K562 (cell line): ENCODE results near the gene CCL22. TPM values are rescaled to one million over a fixed set of nuclear protein-coding genes. Genes with fewer than 3 reads are reported as not detected.

Experiments used
- ATAC-seq: fragments of 200-7000 bp; cut with Tn5 transposase; 3 replicates; pipeline ENCODE4 v1.9.1; 2020; ENCODE audit warnings: moderate library complexity
- BruUV-seq: library from RNA; stranded (reverse); fragments of 400-500 nt; replicated peaks from 2 replicates; lab custom pipeline; 2021; lab: Mats Ljungman, UMichigan
- CTCF ChIA-PET: fragments of 300-600 bp; formaldehyde crosslinking; extraction: SDS; loops from one replicate; lab custom pipeline; 2021; ENCODE audit warnings: low intra/inter-chr PET ratio; lab: Yijun Ruan, JAX
- POLR2A ChIA-PET: fragments of 300-600, 350-650 bp; sonication (Branson Sonifier 250); formaldehyde crosslinking; extraction: SDS; loops from one replicate; lab custom pipeline; 2021; ENCODE audit warnings: antibody characterized with exemption, inconsistent platforms; lab: Yijun Ruan, JAX
- DNase-seq, 4 experiments: peaks; one replicate each; pipeline versions ENCODE4 v3.0.0 to v3.0.0-alpha.2; 2011 to 2018; ENCODE audit warnings: low spot score in 3 of 4, mixed read lengths in 3 of 4; ENCODE audit errors: extremely low read depth in 1 of 4
- FAIRE-seq: peaks from 2 replicates; lab custom pipeline; 2011; peaks lifted over from hg19 to GRCh38; lab: Jason Lieb, UNC
- H2AFZ ChIP-seq: 2 replicates; pipeline ENCODE4 v1.6.0; 2011; ENCODE audit warnings: low read depth, low read length, control low read depth, inconsistent platforms
- H3K27ac ChIP-seq: fragments of 200-600 bp; 3 replicates; pipeline ENCODE4 v1.8.0; 2011; ENCODE audit warnings: low read depth, mild to moderate bottlenecking, control low read depth, inconsistent platforms, low read length, moderate library complexity, mixed read lengths; ENCODE audit errors: extremely low read depth
- H3K27me3 ChIP-seq, 2 experiments: fragments of 300-600 bp in 1 of 2; 2 replicates in 1 of 2; 3 replicates in 1 of 2; pipeline versions ENCODE4 v1.6.0 to v1.8.0; 2011; ENCODE audit warnings: inconsistent platforms in 2 of 2, low read length in 2 of 2, mild to moderate bottlenecking in 1 of 2, mixed read lengths in 1 of 2, moderate library complexity in 1 of 2; ENCODE audit not compliant: control insufficient read depth in 2 of 2, insufficient read depth in 2 of 2
- H3K36me3 ChIP-seq: fragments of 300-600 bp; 3 replicates; pipeline ENCODE4 v1.8.0; 2011; ENCODE audit warnings: mild to moderate bottlenecking, low read length, inconsistent platforms; ENCODE audit not compliant: control insufficient read depth, insufficient read depth
- H3K4me1 ChIP-seq, 2 experiments: fragments of 200-600 bp in 1 of 2; replicated peaks in 1 of 2; 2 replicates in 1 of 2; 3 replicates in 1 of 2; pipeline versions ENCODE4 v1.5.1 to v1.8.0; 2011; ENCODE audit warnings: inconsistent platforms in 2 of 2, low read length in 2 of 2, mild to moderate bottlenecking in 1 of 2, mixed read lengths in 1 of 2, moderate library complexity in 1 of 2; ENCODE audit not compliant: control insufficient read depth in 2 of 2, insufficient read depth in 2 of 2
- H3K4me2 ChIP-seq: 2 replicates; pipeline ENCODE4 v1.6.1; 2011; ENCODE audit warnings: low read length, control low read depth, inconsistent platforms, mixed read lengths; ENCODE audit not compliant: insufficient read depth
- H3K4me3 ChIP-seq: fragments of 200-600 bp; sonication (generic), shearing (Covaris generic); 2 replicates; pipeline ENCODE4 v1.5.1; 2016; ENCODE audit warnings: control low read depth, inconsistent platforms
- H3K79me2 ChIP-seq: fragments of 200-600 bp; 3 replicates; pipeline ENCODE4 v1.8.0; 2011; ENCODE audit warnings: low read length, inconsistent platforms; ENCODE audit not compliant: control insufficient read depth, insufficient read depth
- H3K9ac ChIP-seq, 2 experiments: 2 replicates each; pipeline versions ENCODE4 v1.6.0 to v1.6.1; 2011; ENCODE audit warnings: low read depth in 2 of 2, low read length in 2 of 2, control low read depth in 1 of 2, inconsistent platforms in 1 of 2, mild to moderate bottlenecking in 1 of 2, mixed read lengths in 1 of 2; ENCODE audit not compliant: insufficient read depth in 1 of 2
- H3K9me1 ChIP-seq: one replicate; pipeline ENCODE4 v1.6.0; 2011; ENCODE audit warnings: inconsistent platforms, mild to moderate bottlenecking, low read length, moderate library complexity; ENCODE audit not compliant: control insufficient read depth, insufficient read depth
- H3K9me3 ChIP-seq: replicated peaks from 2 replicates; pipeline ENCODE4 v1.5.1; 2011; ENCODE audit warnings: low read depth, low read length, inconsistent platforms; ENCODE audit not compliant: control insufficient read depth, insufficient read depth
- H4K20me1 ChIP-seq: replicated peaks from 2 replicates; pipeline ENCODE4 v1.6.1; 2011; ENCODE audit warnings: low read length, inconsistent platforms, mixed read lengths; ENCODE audit not compliant: control insufficient read depth, insufficient read depth
- ATF3 ChIP-seq, 2 experiments: fragments of 450-650 bp in 1 of 2; sonication (generic) in 1 of 2; formaldehyde crosslinking in 1 of 2; IDR thresholded peaks in 1 of 2; conservative IDR thresholded peaks in 1 of 2; 2 replicates each; pipeline versions ENCODE4 v1.6.1 to v1.8.1; 2016 to 2023; ENCODE audit warnings: mild to moderate bottlenecking in 2 of 2, moderate library complexity in 2 of 2, inconsistent platforms in 1 of 2, missing genetic modification reagents in 1 of 2
- HMGN3 ChIP-seq: IDR thresholded peaks from 2 replicates; pipeline ENCODE4 v1.6.1; 2011; ENCODE audit warnings: borderline replicate concordance, low read depth, mild to moderate bottlenecking, mixed read lengths, low read length; ENCODE audit not compliant: insufficient read length; ENCODE audit errors: extremely low read depth
- KAT2B ChIP-seq: IDR thresholded peaks from one replicate; pipeline ENCODE4 v1.6.1; 2012; ENCODE audit warnings: low read depth, mild to moderate bottlenecking, control low read depth, inconsistent platforms, low read length, moderate library complexity
- KDM2B ChIP-seq: fragments of 250-450 bp; sonication (Bioruptor Pico); IDR thresholded peaks from 2 replicates; pipeline ENCODE4 v1.8.0; 2021; ENCODE audit warnings: mild to moderate bottlenecking, moderate library complexity
- POLR2AphosphoS5 ChIP-seq: IDR thresholded peaks from 2 replicates; pipeline ENCODE4 v1.6.1; 2011; ENCODE audit warnings: mild to moderate bottlenecking, low read depth, low read length, moderate library complexity; ENCODE audit not compliant: control insufficient read depth, insufficient read depth
- SETDB1 ChIP-seq: IDR thresholded peaks from one replicate; pipeline ENCODE4 v1.6.1; 2012; ENCODE audit warnings: low read length, control low read depth, inconsistent platforms
- SRSF9 ChIP-seq: fragments of 200-400 bp; formaldehyde crosslinking; IDR thresholded peaks from 2 replicates; pipeline ENCODE4 v1.6.1; 2017; ENCODE audit warnings: low read depth, low read length, borderline replicate concordance
- TRIM28 ChIP-seq: fragments of 450-650 bp; IDR thresholded peaks from 2 replicates; pipeline ENCODE4 v1.6.1; 2017
- ZKSCAN8 ChIP-seq: fragments of 200-800 bp; sonication (Bioruptor generic); IDR thresholded peaks from 2 replicates; pipeline ENCODE4 v1.6.1; 2016; ENCODE audit warnings: missing genetic modification characterization, missing compliant biosample characterization
- ZNF146 ChIP-seq: IDR thresholded peaks from one replicate; pipeline ENCODE4 v1.6.1; 2018; ENCODE audit warnings: missing compliant biosample characterization; ENCODE audit not compliant: unreplicated experiment
- ZNF184 ChIP-seq: sonication (generic); formaldehyde crosslinking; IDR thresholded peaks from 2 replicates; pipeline ENCODE4 v1.5.0; 2020; ENCODE audit warnings: missing genetic modification reagents
- ZNF253 ChIP-seq: fragments of 250-450 bp; sonication (Bioruptor Pico); conservative IDR thresholded peaks from 2 replicates; pipeline ENCODE4 v1.6.1; 2021; ENCODE audit warnings: mild to moderate bottlenecking
- ZNF75A ChIP-seq: fragments of 450-650 bp; formaldehyde crosslinking; IDR thresholded peaks from 2 replicates; pipeline ENCODE4 v1.4.0; 2020; ENCODE audit warnings: mild to moderate bottlenecking
- ZNF778 ChIP-seq: fragments of 450-650 bp; formaldehyde crosslinking; IDR thresholded peaks from 2 replicates; pipeline ENCODE4 v1.4.0; 2020; ENCODE audit warnings: mild to moderate bottlenecking, moderate library complexity
- WGBS: fragments of 100-300 bp; shearing (Covaris generic); methylation state at CpG from one replicate; pipeline ENCODE4 v1.1.6; 2016; ENCODE audit warnings: low coverage, mixed read lengths; ENCODE audit not compliant: insufficient coverage; ENCODE audit errors: missing lambda C conversion rate; 5-methylcytosine and 5-hydroxymethylcytosine counted together
- in situ Hi-C: fragments of 300-500 bp; cut with MboI; formaldehyde crosslinking; loops from 4 replicates; pipeline ENCODE4 v1.15.0; 2018; ENCODE audit warnings: inconsistent platforms, mixed read lengths
- intact Hi-C: fragments of 100-400 bp; cut with micrococcal nuclease; formaldehyde crosslinking; loops from 2 replicates; pipeline ENCODE4 v1.14.2; 2022
- polyA plus RNA-seq, 8 experiments: library from polyadenylated mRNA; depleted of rRNA in 4 of 8; stranded (reverse) in 5 of 8; unstranded in 3 of 8; fragments of >200 nt; fragmentation: Nextera tagmentation in 2 of 8; fragmentation: Illumina TruSeq in 1 of 8; extraction: Ambion mirVana in 2 of 8; extraction: Trizol in 1 of 8; gene quantifications; 2 replicates each; pipeline versions ENCODE4 v1.2.1 to v1.2.3, GENCODE V29; 2011 to 2014; ENCODE audit warnings: inconsistent platforms in 1 of 8, missing spikeins in 1 of 8
- total RNA-seq, 7 experiments: library from RNA; depleted of rRNA in 6 of 7; stranded (reverse); fragments of >200 nt in 6 of 7; fragmentation: Illumina TruSeq in 2 of 7; extraction: Trizol in 2 of 7; gene quantifications; 2 replicates each; pipeline versions ENCODE4 v1.2.1 to v1.2.3, GENCODE V29; 2011 to 2021; ENCODE audit warnings: low replicate concordance in 1 of 7
- TF ChIP-seq, protein P1 (sequence below): fragments of 450-650 bp; formaldehyde crosslinking; IDR thresholded peaks from 2 replicates; pipeline ENCODE4 v1.4.0; 2020; ENCODE audit warnings: mild to moderate bottlenecking

CCL22 gene
- total and polyA plus RNA-seq, 9 of the 15 experiments (the other 6 are each of a cell fraction or from before 2014, with no cell fraction given): 0.04 to 0.29 (median 0.06) TPM; not detected in 5

GRCh38 chr16:57314161-57314785 is 44.3 kb upstream of the CCL22 start:
- no peaks in the 10 kb centered on the region for H3K9me1 ChIP-seq
- H3K9ac ChIP-seq: no peak overlapping the region
- DNase-seq (peak in 1 of 4 experiments; percentile 3), FAIRE-seq (no peak), ATAC-seq (no peak)
- POLR2A ChIA-PET: no interaction called here
- no peak overlapping the region for H3K4me3 ChIP-seq
- CTCF ChIA-PET: no interaction called here
- H3K9me3 ChIP-seq: no peaks in the 10 kb centered on the region
- H2AFZ ChIP-seq: no peak overlapping the region
- no peaks in the 10 kb centered on the region for H4K20me1 ChIP-seq
- TF ChIP-seq KAT2B: no peak
- TF ChIP-seq ZNF253 (CRISPR knock-in tag): no peak
- no peak for TF ChIP-seq SETDB1
- in situ Hi-C loops: no loop called here
- H3K27me3 ChIP-seq: peaks cover 0 to 9% of the 10 kb centered on the region in 2 experiments; a peak in 2 of 5 replicates
- no peaks in the 10 kb centered on the region for H3K4me1 ChIP-seq
- 0% methylated on average over 1 of the region's 1 CpG for WGBS
- no TSS peak for BruUV-seq
- H3K36me3 ChIP-seq: no peaks in the 10 kb centered on the region
- H3K4me2 ChIP-seq: no peak overlapping the region
- H3K79me2 ChIP-seq: no peaks in the 10 kb centered on the region
- intact Hi-C loops: no loop called here
- H3K27ac ChIP-seq: no peak overlapping the region

- no TSS peak for BruUV-seq
- Histone ChIP-seq H3K9ac (no peak overlapping the region), H3K4me1 (no peaks in the 10 kb centered on the region), H3K27ac (no peak overlapping the region), H3K4me3 (no peak overlapping the region), H3K4me2 (no peak overlapping the region), H2AFZ (no peak overlapping the region), H3K9me1 (no peaks in the 10 kb centered on the region), H3K27me3 (peaks cover 0 to 9% of the 10 kb centered on the region in 2 experiments; a peak in 2 of 5 replicates), H3K36me3 (no peaks in the 10 kb centered on the region), H3K79me2 (no peaks in the 10 kb centered on the region), H3K9me3 (no peaks in the 10 kb centered on the region), H4K20me1 (no peaks in the 10 kb centered on the region)
- FAIRE-seq: no peak
- DNase-seq: peak in 1 of 4 experiments; percentile 5
- POLR2A ChIA-PET: no interaction called here
- intact Hi-C loops: no loop called here
- CTCF ChIA-PET: interaction anchor here (0.6 kb wide), 1 partner anchor 1009 kb away, joined by 3 read pairs; no protein-coding TSS in a partner anchor
- WGBS: 4% methylated on average over 7 of the region's 7 CpGs
- ATAC-seq: no peak
- in situ Hi-C loops: no loop called here
- no peak for TF ChIP-seq ZNF75A (CRISPR knock-in tag)
- no peak for TF ChIP-seq KDM2B (CRISPR knock-in tag)
- TF ChIP-seq TRIM28: no peak
- TF ChIP-seq ZNF146 (CRISPR knock-in tag): no peak
- TF ChIP-seq HMGN3: no peak
- TF ChIP-seq, protein P1, sequence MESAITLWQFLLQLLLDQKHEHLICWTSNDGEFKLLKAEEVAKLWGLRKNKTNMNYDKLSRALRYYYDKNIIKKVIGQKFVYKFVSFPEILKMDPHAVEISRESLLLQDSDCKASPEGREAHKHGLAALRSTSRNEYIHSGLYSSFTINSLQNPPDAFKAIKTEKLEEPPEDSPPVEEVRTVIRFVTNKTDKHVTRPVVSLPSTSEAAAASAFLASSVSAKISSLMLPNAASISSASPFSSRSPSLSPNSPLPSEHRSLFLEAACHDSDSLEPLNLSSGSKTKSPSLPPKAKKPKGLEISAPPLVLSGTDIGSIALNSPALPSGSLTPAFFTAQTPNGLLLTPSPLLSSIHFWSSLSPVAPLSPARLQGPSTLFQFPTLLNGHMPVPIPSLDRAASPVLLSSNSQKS (CRISPR knock-in tag): no peak
- TF ChIP-seq POLR2AphosphoS5: no peak
- TF ChIP-seq ZNF778: no peak
- no peak for TF ChIP-seq ZKSCAN8 (CRISPR knock-in tag)
- TF ChIP-seq SRSF9: no peak
- no peak for TF ChIP-seq ZNF184
- no peak for TF ChIP-seq ATF3 (IDR thresholded peaks at IDR 0.05)
- no peak for TF ChIP-seq ATF3 (CRISPR knock-in tag; conservative IDR thresholded peaks at IDR 0.05)
Measured at GRCh38 chr16:57315416-57315815, 43.2 kb upstream of the CCL22 start.
